Measurements from ENCODE around the gene PIGT. TPM values are rescaled to one million over a fixed set of nuclear protein-coding genes. Genes with fewer than 3 reads are reported as not detected.
A peak's percentile ranks its signal among the peaks of the same experiment; 100 is the strongest.

Gene PIGT
- 10 to 100 TPM; 88.0 to 94.8 (median 90.9) TPM for total RNA-seq

DNA sequence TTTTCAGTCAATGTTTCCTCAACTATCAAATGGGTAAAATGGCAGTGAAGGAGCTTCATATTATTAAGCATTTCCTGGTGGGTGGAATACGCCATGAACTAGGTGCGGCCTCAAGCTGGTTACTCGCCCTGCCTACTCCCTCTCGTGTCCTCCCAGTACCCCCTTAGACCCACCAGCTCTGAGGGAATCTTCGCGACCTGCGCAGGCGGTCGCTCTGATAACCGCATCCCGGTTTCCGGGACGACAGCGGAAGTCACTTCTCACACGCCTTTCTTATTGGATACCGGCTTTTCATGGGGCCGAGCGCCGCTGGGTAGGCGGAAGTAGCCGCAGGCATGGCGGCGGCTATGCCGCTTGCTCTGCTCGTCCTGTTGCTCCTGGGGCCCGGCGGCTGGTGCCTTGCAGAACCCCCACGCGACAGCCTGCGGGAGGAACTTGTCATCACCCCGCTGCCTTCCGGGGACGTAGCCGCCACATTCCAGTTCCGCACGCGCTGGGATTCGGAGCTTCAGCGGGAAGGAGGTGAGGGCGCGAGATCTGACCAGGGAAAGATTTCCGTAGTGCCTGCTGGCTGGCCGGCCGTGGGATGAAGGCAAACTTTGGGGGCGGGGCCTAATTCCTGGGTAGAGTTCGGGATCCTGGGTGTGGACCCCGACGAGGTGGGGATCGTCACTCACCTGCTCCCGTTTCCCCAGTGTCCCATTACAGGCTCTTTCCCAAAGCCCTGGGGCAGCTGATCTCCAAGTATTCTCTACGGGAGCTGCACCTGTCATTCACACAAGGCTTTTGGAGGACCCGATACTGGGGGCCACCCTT, at the start of gene PIGT:
Gene PIGT, plus strand, starts transcription at position 320 of the 816 bp plus-strand sequence. Its CDS starts 16 bp downstream, at position 336.
- Mint-ChIP-seq H3K27me3 (ENCODE audit: low read depth) (no peaks in the 10 kb centered on the region), H3K36me3 (ENCODE audit: insufficient read depth) (peaks cover 31% of the 10 kb centered on the region), H3K9me3 (no peaks in the 10 kb centered on the region), H3K4me1 (ENCODE audit: low read depth) (peaks cover 53% of the 10 kb centered on the region), H3K4me3 (peak within 1 kb of the TSS; percentile 96)
- DNase-seq: peak; percentile 83
- ATAC-seq: peak; percentile 93 to 94

DNA sequence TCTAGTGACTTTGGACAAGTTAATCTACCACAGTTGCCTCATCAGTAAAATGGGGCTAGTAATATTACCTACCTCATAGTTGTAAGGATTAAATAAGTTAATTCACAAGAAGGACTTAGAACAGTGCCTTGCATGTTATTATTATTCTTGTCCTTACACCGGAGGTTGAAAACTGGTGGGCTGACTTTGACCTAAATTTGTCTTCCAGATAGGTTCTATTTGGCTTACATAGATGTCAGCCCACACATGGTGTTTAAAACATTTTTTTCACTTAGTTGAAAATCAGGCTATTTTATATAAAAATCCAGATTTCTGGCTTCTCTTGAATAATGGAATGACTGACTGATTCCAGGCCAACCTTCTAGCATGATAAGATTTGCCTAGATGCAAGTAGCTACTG, 49.7 kb upstream of the PIGT start:
- ATAC-seq: no peak
- H3K36me3 Mint-ChIP-seq (ENCODE audit: insufficient read depth): peaks cover 28% of the 10 kb centered on the region
- H3K27me3 Mint-ChIP-seq (ENCODE audit: low read depth): no peaks in the 10 kb centered on the region
- H3K4me3 Mint-ChIP-seq: no peak overlapping the region
- DNase-seq: no peak
- H3K4me1 Mint-ChIP-seq (ENCODE audit: low read depth): peaks cover 57% of the 10 kb centered on the region
- no peaks in the 10 kb centered on the region for H3K9me3 Mint-ChIP-seq

DNA sequence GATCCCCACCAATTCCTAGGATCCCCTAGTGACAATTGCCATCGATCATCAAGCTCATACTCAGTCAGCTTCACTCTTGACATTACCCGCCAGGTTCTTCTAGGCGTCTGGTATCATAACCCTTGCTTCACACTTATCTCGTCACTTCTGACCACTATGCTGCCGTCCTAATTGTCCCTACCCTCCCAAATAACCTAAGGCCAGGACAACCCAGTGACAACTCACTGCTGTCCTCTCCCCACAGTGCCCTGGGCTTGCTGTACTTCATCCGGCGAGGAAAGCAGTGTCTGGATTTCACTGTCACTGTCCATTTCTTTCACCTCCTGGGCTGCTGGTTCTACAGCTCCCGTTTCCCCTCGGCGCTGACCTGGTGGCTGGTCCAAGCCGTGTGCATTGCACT, 49.3 kb upstream of the PIGT start:
- Mint-ChIP-seq H3K9me3 (no peaks in the 10 kb centered on the region), H3K4me3 (no peak overlapping the region), H3K36me3 (ENCODE audit: insufficient read depth) (peaks cover 28% of the 10 kb centered on the region), H3K27me3 (ENCODE audit: low read depth) (no peaks in the 10 kb centered on the region), H3K4me1 (ENCODE audit: low read depth) (peaks cover 59% of the 10 kb centered on the region)
- no peak for DNase-seq
- ATAC-seq: no peak

DNA sequence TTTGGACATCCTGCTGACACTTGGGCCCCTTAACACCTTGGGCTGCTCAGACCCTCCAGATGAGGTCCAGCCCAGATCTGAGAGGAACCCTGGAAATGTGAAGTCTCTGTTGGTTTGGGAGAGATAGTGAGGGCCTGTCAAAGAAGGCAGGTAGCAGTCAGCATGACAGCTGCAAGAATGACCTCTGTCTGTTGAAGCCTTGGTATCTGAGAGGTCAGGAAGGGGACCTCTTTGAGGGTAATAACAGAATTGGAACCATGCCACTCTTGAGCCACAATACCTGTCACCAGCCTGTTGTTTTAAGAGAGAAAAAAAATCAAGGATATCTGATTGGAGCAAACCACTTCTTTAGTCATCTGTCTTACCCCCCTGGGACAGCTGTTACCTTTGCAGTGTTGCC, 48.8 kb upstream of the PIGT start:
- H3K4me3 Mint-ChIP-seq: no peak overlapping the region
- H3K9me3 Mint-ChIP-seq: no peaks in the 10 kb centered on the region
- DNase-seq (no peak), ATAC-seq (no peak)
- H3K27me3 Mint-ChIP-seq (ENCODE audit: low read depth): no peaks in the 10 kb centered on the region
- peaks cover 61% of the 10 kb centered on the region for H3K4me1 Mint-ChIP-seq (ENCODE audit: low read depth)
- peaks cover 28% of the 10 kb centered on the region for H3K36me3 Mint-ChIP-seq (ENCODE audit: insufficient read depth)

DNA sequence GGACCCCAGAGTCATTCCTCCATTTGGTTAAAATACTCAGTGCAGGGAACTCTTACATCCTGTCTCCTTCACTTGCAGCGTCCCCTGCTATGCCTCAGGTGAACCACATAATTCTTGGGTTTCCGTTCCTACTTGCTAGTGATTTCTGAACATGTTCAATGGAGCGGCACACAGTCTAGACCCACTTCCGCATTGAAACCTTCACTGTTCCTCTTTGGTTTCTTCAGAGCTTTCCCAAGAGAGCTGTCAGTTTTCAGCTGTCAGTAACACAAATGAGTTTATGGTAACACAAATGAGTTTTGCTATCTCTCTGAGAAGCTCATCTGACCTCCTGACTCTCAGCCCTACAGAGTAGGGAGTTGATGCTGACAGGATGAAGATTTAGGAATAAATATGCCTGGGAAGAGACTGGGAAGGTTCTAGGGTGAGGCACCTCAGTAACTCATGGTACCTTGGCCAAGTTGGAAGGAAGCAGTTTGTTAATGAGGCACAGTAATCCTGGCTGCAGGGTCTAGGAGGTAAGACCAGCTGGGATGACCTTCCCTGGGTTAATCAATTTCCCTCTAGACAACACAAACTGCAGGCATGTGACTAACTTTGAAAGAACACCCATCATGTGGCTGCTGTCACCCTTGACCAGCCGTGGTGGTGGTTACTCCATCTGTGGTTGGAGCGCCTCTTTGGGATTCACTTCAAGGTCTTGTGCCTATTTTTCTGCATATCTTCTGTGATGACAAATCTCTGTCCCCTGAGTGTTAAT, 47.5 kb upstream of the PIGT start:
- H3K4me3 Mint-ChIP-seq: peak overlapping the region; percentile 40
- H3K36me3 Mint-ChIP-seq (ENCODE audit: insufficient read depth): peaks cover 28% of the 10 kb centered on the region
- peaks cover 64% of the 10 kb centered on the region for H3K4me1 Mint-ChIP-seq (ENCODE audit: low read depth)
- no peaks in the 10 kb centered on the region for H3K9me3 Mint-ChIP-seq
- peak; percentile 33 to 38 for ATAC-seq
- no peak for DNase-seq
- H3K27me3 Mint-ChIP-seq (ENCODE audit: low read depth): no peaks in the 10 kb centered on the region

DNA sequence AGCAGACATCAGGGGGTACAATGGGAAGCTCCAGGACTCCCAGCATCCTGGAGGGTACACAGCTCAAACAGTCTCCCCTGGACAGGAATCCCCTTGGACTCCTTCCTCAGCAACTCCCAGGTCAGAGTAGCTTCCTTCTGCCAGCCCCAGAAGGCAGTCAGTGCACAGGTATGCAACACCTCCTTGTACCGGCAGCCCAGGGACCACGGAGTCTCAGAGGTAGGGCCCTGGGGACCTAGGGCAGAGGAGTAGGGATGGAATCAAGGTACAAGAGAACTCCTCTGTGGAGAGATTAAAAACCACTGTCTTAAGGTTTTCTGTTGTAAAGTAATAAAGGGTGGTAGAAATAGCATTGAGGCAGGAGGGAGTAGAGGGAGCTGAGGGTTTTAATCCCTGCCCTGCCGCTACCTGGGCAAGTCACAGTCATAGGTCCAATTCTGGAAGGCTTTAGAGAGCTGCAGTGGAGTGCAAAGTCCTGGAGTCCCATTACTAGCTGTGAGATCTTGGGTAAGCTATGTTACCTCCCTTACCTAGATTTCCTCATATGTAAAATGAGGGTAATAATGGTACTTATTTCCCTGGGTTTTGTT, 45.3 kb upstream of the PIGT start:
- ATAC-seq (no peak), DNase-seq (no peak)
- Mint-ChIP-seq H3K4me3 (no peak overlapping the region), H3K4me1 (ENCODE audit: low read depth) (peaks cover 57% of the 10 kb centered on the region), H3K27me3 (ENCODE audit: low read depth) (no peaks in the 10 kb centered on the region), H3K36me3 (ENCODE audit: insufficient read depth) (peaks cover 22% of the 10 kb centered on the region), H3K9me3 (no peaks in the 10 kb centered on the region)

DNA sequence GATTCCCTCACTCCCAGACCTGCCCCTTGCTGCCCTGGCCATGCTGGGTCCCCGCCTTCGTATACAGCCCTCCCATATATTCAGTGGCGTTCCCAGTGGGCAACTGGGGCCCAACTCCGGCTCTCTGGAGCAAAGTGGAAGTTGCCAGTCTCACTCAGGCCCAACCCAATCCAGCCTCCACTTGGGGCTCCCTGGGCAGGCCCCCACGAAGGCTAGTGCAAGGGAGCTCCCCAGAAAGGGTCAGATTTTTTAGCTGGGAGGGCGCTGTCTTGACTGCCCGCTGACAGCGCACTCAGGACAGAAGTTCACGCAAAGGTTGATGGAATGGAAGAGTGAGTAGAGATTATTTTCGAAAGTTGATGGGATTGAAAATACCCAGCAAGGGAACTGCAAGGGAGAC, 43.7 kb upstream of the PIGT start:
- no peak for ATAC-seq
- Mint-ChIP-seq H3K4me1 (ENCODE audit: low read depth) (peaks cover 45% of the 10 kb centered on the region), H3K27me3 (ENCODE audit: low read depth) (no peaks in the 10 kb centered on the region), H3K36me3 (ENCODE audit: insufficient read depth) (peaks cover 15% of the 10 kb centered on the region), H3K4me3 (no peak overlapping the region), H3K9me3 (no peaks in the 10 kb centered on the region)
- DNase-seq: no peak

DNA sequence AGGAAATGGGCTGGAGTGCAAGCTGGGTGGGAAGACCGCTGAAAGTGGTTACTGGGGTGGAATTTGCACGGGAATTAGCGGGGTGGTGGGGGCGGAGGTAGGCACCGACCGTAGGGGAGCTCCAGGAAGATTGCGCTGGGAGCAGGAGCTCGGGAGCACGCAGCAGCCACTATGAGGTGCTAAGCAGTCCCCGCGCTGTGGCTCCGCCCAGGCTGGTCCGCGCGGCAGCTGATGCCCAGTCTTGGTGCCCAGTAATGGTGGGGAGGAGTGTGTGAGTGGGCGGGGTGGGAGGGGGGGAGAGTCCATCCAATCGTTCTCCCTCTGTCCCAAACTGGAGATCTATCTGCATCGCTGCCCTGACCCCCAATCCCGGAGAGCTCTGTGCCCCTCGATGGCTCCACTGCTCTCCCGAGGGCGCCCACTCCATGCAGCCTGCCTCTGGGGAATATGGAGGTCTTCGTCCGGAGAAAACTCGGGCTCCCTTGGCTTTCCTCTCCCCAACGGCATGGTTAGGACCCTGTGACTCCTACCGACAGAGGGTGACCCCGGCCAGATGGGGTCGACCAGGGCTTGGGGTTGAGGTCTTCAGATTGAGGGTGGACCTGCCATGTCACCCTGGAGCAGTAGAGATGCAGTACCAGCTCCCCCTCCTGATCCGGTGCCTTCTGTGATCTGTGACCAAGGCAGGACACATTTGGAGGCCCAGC, 43.1 kb upstream of the PIGT start:
- peaks cover 40% of the 10 kb centered on the region for H3K4me1 Mint-ChIP-seq (ENCODE audit: low read depth)
- DNase-seq (no peak), ATAC-seq (peak in 1 of 2 donors; percentile 2)
- no peaks in the 10 kb centered on the region for H3K9me3 Mint-ChIP-seq
- H3K27me3 Mint-ChIP-seq (ENCODE audit: low read depth): no peaks in the 10 kb centered on the region
- H3K36me3 Mint-ChIP-seq (ENCODE audit: insufficient read depth): peaks cover 15% of the 10 kb centered on the region
- peak overlapping the region; percentile 85 for H3K4me3 Mint-ChIP-seq

DNA sequence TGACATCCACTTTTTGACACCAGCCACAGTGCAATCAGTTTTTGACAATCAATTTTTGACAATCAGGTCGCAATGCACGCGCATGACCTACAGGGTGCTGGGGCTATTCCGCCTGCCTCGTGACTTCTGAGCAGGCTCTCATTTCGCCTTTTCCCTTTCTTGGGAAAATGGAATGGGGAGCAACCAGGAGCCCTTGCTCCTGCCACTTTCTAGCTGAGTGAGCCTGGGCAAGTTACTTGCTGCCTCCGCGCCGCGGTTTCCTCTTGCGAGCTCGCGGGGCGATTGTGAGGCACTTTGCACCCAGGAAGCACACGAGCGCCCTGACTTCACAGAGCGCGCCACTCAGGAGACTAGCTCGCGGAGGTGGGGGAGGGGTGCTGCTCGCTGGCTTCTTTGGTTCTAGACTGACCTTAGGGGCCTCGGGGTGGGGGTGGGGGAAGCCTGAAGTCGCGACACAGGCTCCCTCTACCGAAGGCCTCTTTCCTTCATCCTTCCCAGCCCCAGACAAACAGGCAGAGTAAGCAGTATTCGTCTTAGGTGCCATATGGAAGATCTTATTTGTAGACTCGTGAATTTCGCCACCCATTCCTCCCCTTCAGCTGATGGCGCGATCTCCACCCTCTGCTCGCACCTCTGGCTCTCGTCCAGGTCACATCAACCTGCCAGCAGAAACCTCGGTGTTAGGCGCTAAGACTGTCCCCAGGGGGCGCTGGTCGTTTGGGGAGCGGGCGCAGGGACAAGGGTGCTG, 42.4 kb upstream of the PIGT start:
- peak; percentile 92 for DNase-seq
- no peaks in the 10 kb centered on the region for H3K9me3 Mint-ChIP-seq
- H3K4me1 Mint-ChIP-seq (ENCODE audit: low read depth): peaks cover 33% of the 10 kb centered on the region
- ATAC-seq: peak; percentile 95
- H3K4me3 Mint-ChIP-seq: peak overlapping the region; percentile 85
- H3K27me3 Mint-ChIP-seq (ENCODE audit: low read depth): no peaks in the 10 kb centered on the region
- H3K36me3 Mint-ChIP-seq (ENCODE audit: insufficient read depth): peaks cover 8% of the 10 kb centered on the region

DNA sequence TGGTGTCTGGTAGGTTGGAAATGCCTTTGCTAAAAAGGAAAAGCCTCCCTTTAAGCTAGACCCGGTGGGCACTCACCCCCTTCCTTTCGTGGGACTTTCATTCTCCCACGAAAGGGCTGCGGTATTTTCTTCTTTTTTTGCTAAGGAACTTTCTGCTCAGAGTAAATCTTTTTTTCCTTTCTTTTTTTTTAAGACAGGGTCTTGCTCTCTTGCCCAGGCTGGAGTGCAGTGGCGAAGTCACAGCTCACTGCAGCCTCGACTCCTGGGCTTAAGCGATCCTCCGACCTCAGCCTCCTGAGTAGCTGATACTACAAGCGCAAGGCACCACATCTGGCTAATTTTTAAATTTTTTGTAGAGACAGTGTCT, 41.9 kb upstream of the PIGT start:
- no peak for ATAC-seq
- no peak for DNase-seq
- H3K4me1 Mint-ChIP-seq (ENCODE audit: low read depth): peaks cover 27% of the 10 kb centered on the region
- H3K36me3 Mint-ChIP-seq (ENCODE audit: insufficient read depth): peaks cover 4% of the 10 kb centered on the region
- H3K9me3 Mint-ChIP-seq: no peaks in the 10 kb centered on the region
- no peaks in the 10 kb centered on the region for H3K27me3 Mint-ChIP-seq (ENCODE audit: low read depth)
- H3K4me3 Mint-ChIP-seq: peak overlapping the region; percentile 85

DNA sequence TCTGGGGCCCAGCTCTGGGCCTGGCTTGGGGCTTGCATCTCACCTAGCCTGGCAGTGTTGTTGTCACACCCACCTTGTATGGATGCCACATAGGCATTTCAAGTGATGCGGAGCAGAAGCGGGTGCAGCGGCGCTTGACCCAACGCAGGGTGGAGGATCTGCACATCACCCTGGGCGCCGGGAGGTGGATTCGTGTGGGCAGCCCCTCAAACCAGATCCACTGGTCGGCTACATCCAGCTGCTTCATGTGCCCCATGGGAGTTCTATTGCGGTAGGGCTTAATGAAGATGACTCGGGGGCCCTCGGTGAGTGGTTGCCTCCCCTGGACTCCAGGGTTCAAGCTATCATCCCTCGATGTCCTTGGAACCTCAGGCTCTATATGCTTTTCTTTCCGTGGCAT, 41.0 kb upstream of the PIGT start:
- DNase-seq (no peak), ATAC-seq (no peak)
- Mint-ChIP-seq H3K9me3 (no peaks in the 10 kb centered on the region), H3K4me3 (no peak overlapping the region), H3K27me3 (ENCODE audit: low read depth) (no peaks in the 10 kb centered on the region), H3K4me1 (ENCODE audit: low read depth) (peaks cover 24% of the 10 kb centered on the region), H3K36me3 (ENCODE audit: insufficient read depth) (peaks cover 4% of the 10 kb centered on the region)

DNA sequence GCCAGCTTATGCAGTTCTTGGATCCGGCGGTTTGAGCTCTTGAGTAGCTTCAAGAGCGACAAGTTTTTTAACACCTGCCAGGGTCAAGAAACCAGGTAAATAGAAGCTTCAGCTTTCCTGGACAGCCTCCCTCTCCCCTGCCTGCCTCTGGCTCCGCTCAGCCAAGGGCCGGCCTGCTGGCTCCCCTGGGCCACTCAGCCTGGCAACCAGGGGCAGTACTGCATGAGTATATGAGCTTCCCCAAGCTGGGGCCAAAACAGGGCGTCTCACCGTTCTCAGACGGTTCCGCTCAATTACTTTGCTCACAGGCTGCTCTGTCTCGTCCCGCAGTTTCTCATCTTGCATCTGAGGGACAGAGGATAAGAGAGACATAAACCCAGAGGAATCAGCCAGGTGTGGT, 38.7 kb upstream of the PIGT start:
- Mint-ChIP-seq H3K9me3 (no peaks in the 10 kb centered on the region), H3K36me3 (ENCODE audit: insufficient read depth) (peaks cover 8% of the 10 kb centered on the region), H3K4me3 (no peak overlapping the region), H3K4me1 (ENCODE audit: low read depth) (peaks cover 19% of the 10 kb centered on the region), H3K27me3 (ENCODE audit: low read depth) (no peaks in the 10 kb centered on the region)
- DNase-seq (no peak), ATAC-seq (no peak)

DNA sequence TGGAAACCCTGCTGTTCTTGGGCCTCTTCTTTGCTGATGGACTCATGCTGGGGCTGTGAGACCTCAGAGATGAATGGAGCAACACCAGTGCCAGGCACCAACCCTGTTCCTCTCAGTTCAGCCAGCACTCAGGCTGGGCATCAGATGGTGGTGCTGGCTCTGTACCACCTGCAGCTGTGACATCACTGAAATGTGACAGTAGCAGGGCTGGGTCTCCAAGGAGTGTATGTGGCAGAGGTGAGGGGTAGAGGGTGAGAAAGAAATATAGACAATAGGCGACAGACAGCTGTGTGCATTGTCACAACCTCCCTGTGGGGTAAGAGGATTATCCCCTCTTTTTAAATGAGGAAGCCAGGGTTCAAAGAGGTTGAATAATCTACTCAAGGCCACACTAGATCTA, 37.8 kb upstream of the PIGT start, which contains the start of gene TP53TG5:
Gene TP53TG5, minus strand, starts transcription at position 135 of the 400 bp plus-strand sequence. Its CDS starts 89 bp downstream, at position 46.
- DNase-seq (no peak), ATAC-seq (no peak)
- no peaks in the 10 kb centered on the region for H3K27me3 Mint-ChIP-seq (ENCODE audit: low read depth)
- H3K9me3 Mint-ChIP-seq: no peaks in the 10 kb centered on the region
- H3K4me1 Mint-ChIP-seq (ENCODE audit: low read depth): peaks cover 12% of the 10 kb centered on the region
- H3K4me3 Mint-ChIP-seq: no peak within 1 kb of the TSS
- H3K36me3 Mint-ChIP-seq (ENCODE audit: insufficient read depth): peaks cover 11% of the 10 kb centered on the region
